Subcutaneous preadipocyte (primary cell): Measurements from ENCODE around the gene ALOX5. TPM values are rescaled to one million over a fixed set of nuclear protein-coding genes. Genes with fewer than 3 reads are reported as not detected.

Experiments used
- total RNA-seq: library from RNA; depleted of rRNA; stranded (reverse); fragments of >200 nt; gene quantifications from 2 replicates; pipeline ENCODE4 v1.2.3, GENCODE V29; 2012

The ALOX5 gene
- not detected in 2 replicates for total RNA-seq

DNA sequence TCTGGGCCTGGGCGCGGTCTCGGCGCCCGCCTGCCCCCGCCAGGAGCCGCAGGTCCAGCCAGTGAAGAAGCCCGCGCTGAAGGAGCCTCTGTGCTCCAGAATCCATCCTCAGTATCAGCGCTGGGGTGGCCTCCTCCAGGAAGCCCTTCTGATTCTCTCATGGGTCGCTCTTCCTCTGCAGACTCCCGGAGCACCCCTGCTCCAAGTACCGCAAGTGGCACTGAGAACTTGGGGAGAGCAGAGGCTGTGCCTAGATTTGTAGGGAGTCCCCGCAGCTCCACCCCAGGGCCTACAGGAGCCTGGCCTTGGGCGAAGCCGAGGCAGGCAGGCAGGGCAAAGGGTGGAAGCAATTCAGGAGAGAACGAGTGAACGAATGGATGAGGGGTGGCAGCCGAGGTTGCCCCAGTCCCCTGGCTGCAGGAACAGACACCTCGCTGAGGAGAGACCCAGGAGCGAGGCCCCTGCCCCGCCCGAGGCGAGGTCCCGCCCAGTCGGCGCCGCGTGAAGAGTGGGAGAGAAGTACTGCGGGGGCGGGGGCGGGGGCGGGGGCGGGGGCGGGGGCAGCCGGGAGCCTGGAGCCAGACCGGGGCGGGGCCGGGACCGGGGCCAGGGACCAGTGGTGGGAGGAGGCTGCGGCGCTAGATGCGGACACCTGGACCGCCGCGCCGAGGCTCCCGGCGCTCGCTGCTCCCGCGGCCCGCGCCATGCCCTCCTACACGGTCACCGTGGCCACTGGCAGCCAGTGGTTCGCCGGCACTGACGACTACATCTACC is at the start of gene ALOX5:
ALOX5 (plus strand) TSS at position 641 of the 774 bp plus-strand sequence; CDS start at position 705, 64 bp downstream.

Other genes with a start within 250 kb of the ALOX5 start
- not detected in 2 replicates for gene OR13A1, start 58.6 kb upstream of the ALOX5 start, total RNA-seq